HepG2 (cell line): ENCODE measurements around the gene SLC51B. TPM values are rescaled to one million over a fixed set of nuclear protein-coding genes. Genes with fewer than 3 reads are reported as not detected.

Source experiments
- ATAC-seq: fragments of 200-7000 bp; cut with Tn5 transposase; 3 replicates; pipeline ENCODE4 v1.9.1; 2020; ENCODE audit warnings: mild to moderate bottlenecking, moderate library complexity
- BruUV-seq: library from RNA; stranded (reverse); fragments of 400-500 nt; replicated peaks from 2 replicates; lab custom pipeline; 2021; lab: Mats Ljungman, UMichigan
- CTCF ChIA-PET: fragments of 300-600 bp; formaldehyde crosslinking; extraction: SDS; loops from one replicate; lab custom pipeline; 2021; ENCODE audit warnings: low total read pairs, inconsistent platforms, low intra/inter-chr PET ratio; lab: Yijun Ruan, JAX
- POLR2A ChIA-PET: fragments of 350-600 bp; sonication (Branson Sonifier 250); formaldehyde crosslinking; loops from one replicate; lab custom pipeline; 2020; ENCODE audit warnings: antibody characterized with exemption, inconsistent platforms; lab: Yijun Ruan, JAX
- DNase-seq: peaks from one replicate; pipeline ENCODE4 v3.0.0-alpha.2; 2015; ENCODE audit warnings: low spot score
- FAIRE-seq: peaks from 3 replicates; lab custom pipeline; 2011; peaks lifted over from hg19 to GRCh38; lab: Jason Lieb, UNC
- H2AFZ ChIP-seq: one replicate; pipeline ENCODE4 v1.6.1; 2011; ENCODE audit warnings: low read length, inconsistent platforms
- H3K27ac ChIP-seq: fragments of 300-600 bp; 3 replicates; pipeline ENCODE4 v1.8.0; 2011; ENCODE audit warnings: mixed run types, mild to moderate bottlenecking, mixed read lengths, low read length, inconsistent platforms; ENCODE audit not compliant: insufficient read depth; ENCODE audit errors: extremely low read length
- H3K27me3 ChIP-seq, 2 experiments: fragments of 200-600 bp in 1 of 2; 2 replicates in 1 of 2; 3 replicates in 1 of 2; pipeline versions ENCODE4 v1.6.0 to v1.8.0; 2011; ENCODE audit warnings: low read length in 2 of 2, mild to moderate bottlenecking in 2 of 2, moderate library complexity in 2 of 2, inconsistent platforms in 1 of 2; ENCODE audit not compliant: insufficient read depth in 2 of 2, control insufficient read depth in 1 of 2
- H3K36me3 ChIP-seq, 2 experiments: fragments of 200-600 bp in 1 of 2; replicated peaks in 1 of 2; 2 replicates in 1 of 2; 3 replicates in 1 of 2; pipeline versions ENCODE4 v1.5.1 to v1.8.0; 2011; ENCODE audit warnings: low read length in 2 of 2, inconsistent platforms in 1 of 2; ENCODE audit not compliant: insufficient read depth in 2 of 2, control insufficient read depth in 1 of 2
- H3K4me1 ChIP-seq: 2 replicates; pipeline ENCODE4 v1.5.1; 2012; ENCODE audit warnings: low read length, inconsistent platforms; ENCODE audit not compliant: insufficient read depth
- H3K4me2 ChIP-seq: 2 replicates; pipeline ENCODE4 v1.6.0; 2011; ENCODE audit warnings: low read depth, low read length, inconsistent platforms
- H3K4me3 ChIP-seq, 3 experiments: fragments of 200-600 bp in 1 of 3; sonication (generic), shearing (Covaris generic) in 1 of 3; replicated peaks in 1 of 3; 2 replicates each; pipeline ENCODE4 v1.5.1; 2011 to 2016; ENCODE audit warnings: low read length in 3 of 3, inconsistent platforms in 2 of 3, low read depth in 2 of 3, mild to moderate bottlenecking in 2 of 3, control low read depth in 1 of 3, mixed read lengths in 1 of 3; ENCODE audit not compliant: insufficient read depth in 1 of 3
- H3K79me2 ChIP-seq: one replicate; pipeline ENCODE4 v1.6.1; 2011; ENCODE audit warnings: low read length, inconsistent platforms; ENCODE audit not compliant: insufficient read depth
- H3K9ac ChIP-seq: 2 replicates; pipeline ENCODE4 v1.6.0; 2011; ENCODE audit warnings: mild to moderate bottlenecking, low read depth, low read length, inconsistent platforms; ENCODE audit not compliant: insufficient read depth
- H3K9me3 ChIP-seq: 2 replicates; pipeline ENCODE4 v1.5.1; 2012; ENCODE audit warnings: mild to moderate bottlenecking, low read length
- H4K20me1 ChIP-seq: 2 replicates; pipeline ENCODE4 v1.6.0; 2011; ENCODE audit warnings: inconsistent platforms, mild to moderate bottlenecking, low read length, moderate library complexity; ENCODE audit not compliant: insufficient read depth
- AFF4 ChIP-seq: sonication (generic); formaldehyde crosslinking; IDR thresholded peaks from 2 replicates; pipeline ENCODE4 v1.4.0; 2020; ENCODE audit warnings: missing genetic modification reagents
- GLMP ChIP-seq: sonication (generic); formaldehyde crosslinking; IDR thresholded peaks from 2 replicates; pipeline ENCODE4 v1.9.0; 2021; ENCODE audit warnings: missing genetic modification reagents, mild to moderate bottlenecking, borderline replicate concordance
- HOMEZ ChIP-seq: IDR thresholded peaks from 2 replicates; pipeline ENCODE4 v1.6.1; 2016; ENCODE audit warnings: low read depth
- MAFK ChIP-seq, 2 experiments: IDR thresholded peaks in 1 of 2; conservative IDR thresholded peaks in 1 of 2; 2 replicates each; pipeline ENCODE4 v1.6.1; 2011; ENCODE audit warnings: improper control_type of control experiment in 2 of 2, low read length in 2 of 2
- RXRA ChIP-seq: sonication (generic); formaldehyde crosslinking; IDR thresholded peaks from 2 replicates; pipeline ENCODE4 v1.5.1; 2020; ENCODE audit warnings: missing genetic modification reagents
- ZBTB46 ChIP-seq: sonication (generic); formaldehyde crosslinking; IDR thresholded peaks from 2 replicates; pipeline ENCODE4 v1.4.0; 2020; ENCODE audit warnings: mild to moderate bottlenecking, missing genetic modification reagents, borderline replicate concordance
- ZBTB7B ChIP-seq: sonication (generic); formaldehyde crosslinking; IDR thresholded peaks from 2 replicates; pipeline ENCODE4 v1.4.0; 2020; ENCODE audit warnings: missing genetic modification reagents
- ZKSCAN5 ChIP-seq: sonication (generic); formaldehyde crosslinking; IDR thresholded peaks from 2 replicates; pipeline ENCODE4 v1.5.1; 2020; ENCODE audit warnings: mild to moderate bottlenecking, missing genetic modification reagents
- ZNF292 ChIP-seq: sonication (generic); formaldehyde crosslinking; IDR thresholded peaks from 2 replicates; pipeline ENCODE4 v1.8.1; 2022; ENCODE audit warnings: mild to moderate bottlenecking, low read depth, missing genetic modification reagents, borderline replicate concordance
- ZNF607 ChIP-seq: sonication (generic); formaldehyde crosslinking; IDR thresholded peaks from 2 replicates; pipeline ENCODE4 v1.5.1; 2020; ENCODE audit warnings: missing genetic modification reagents, mild to moderate bottlenecking, borderline replicate concordance
- ZNF740 ChIP-seq: sonication (generic); formaldehyde crosslinking; IDR thresholded peaks from 2 replicates; pipeline ENCODE4 v1.4.0; 2020; ENCODE audit warnings: missing genetic modification reagents
- WGBS: methylation state at CpG from one replicate; pipeline ENCODE4 v1.1.6; 2017; ENCODE audit warnings: low lambda C conversion rate; 5-methylcytosine and 5-hydroxymethylcytosine counted together
- in situ Hi-C: cut with HindIII; loops from 2 replicates; pipeline ENCODE4 v1.10.0; 2017; ENCODE audit warnings: low pct_unique_long_range_greater_than_20kb; ENCODE audit not compliant: extremely low pct_ligation_motif_present
- intact Hi-C: fragments of 100-400 bp; cut with micrococcal nuclease; formaldehyde crosslinking; loops from one replicate; pipeline ENCODE4 v1.10.0; 2022; ENCODE audit not compliant: unreplicated experiment
- polyA plus RNA-seq, 8 experiments: library from polyadenylated mRNA; depleted of rRNA in 3 of 8; stranded (reverse) in 7 of 8; unstranded in 1 of 8; fragments of >200 nt; fragmentation: Illumina TruSeq in 4 of 8; extraction: Trizol in 4 of 8; gene quantifications; 2 replicates each; pipeline versions ENCODE4 v1.2.1 to v1.2.3, GENCODE V29; 2011 to 2016; ENCODE audit warnings: low read depth in 4 of 8, missing spikeins in 1 of 8, mixed read lengths in 1 of 8; ENCODE audit not compliant: insufficient read depth in 1 of 8
- total RNA-seq, 5 experiments: library from RNA; depleted of rRNA; stranded (reverse); fragments of >200 nt; fragmentation: Illumina TruSeq; extraction: Trizol; gene quantifications; 2 replicates each; pipeline ENCODE4 v1.2.3, GENCODE V29; 2016; ENCODE audit warnings: low read depth in 1 of 5
- TF ChIP-seq, protein P1 (sequence below): IDR thresholded peaks from 2 replicates; pipeline ENCODE4 v1.6.1; 2016; ENCODE audit warnings: missing genetic modification reagents, missing compliant biosample characterization

Gene SLC51B
- total and polyA plus RNA-seq, 2 of the 13 experiments (the other 11 are each of a cell fraction or from before 2014, with no cell fraction given) = 14.9 to 17.1 TPM

- Histone ChIP-seq H2AFZ (no peak overlapping the region), H3K9ac (no peak overlapping the region), H3K4me2 (no peak overlapping the region), H3K4me3 (no peak overlapping the region)
- no TSS peak for BruUV-seq
- POLR2A ChIA-PET = no interaction called here
- TF ChIP-seq RXRA (CRISPR knock-in tag) (no peak), AFF4 (CRISPR knock-in tag) (no peak), ZNF292 (CRISPR knock-in tag) (no peak), ZNF607 (no peak), GLMP (no peak), ZNF740 (CRISPR knock-in tag) (no peak), ZKSCAN5 (CRISPR knock-in tag) (no peak), HOMEZ (CRISPR knock-in tag) (no peak), ZBTB46 (CRISPR knock-in tag) (no peak), ZBTB7B (CRISPR knock-in tag) (no peak), MAFK (conservative IDR thresholded peaks at IDR 0.05 in 1 of 2, IDR thresholded peaks at IDR 0.05 in 1 of 2; ENCODE audit: low read length in 2 of 2) (no peak)
- TF ChIP-seq, protein P1, sequence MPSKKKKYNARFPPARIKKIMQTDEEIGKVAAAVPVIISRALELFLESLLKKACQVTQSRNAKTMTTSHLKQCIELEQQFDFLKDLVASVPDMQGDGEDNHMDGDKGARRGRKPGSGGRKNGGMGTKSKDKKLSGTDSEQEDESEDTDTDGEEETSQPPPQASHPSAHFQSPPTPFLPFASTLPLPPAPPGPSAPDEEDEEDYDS (CRISPR knock-in tag) = no peak
- TF ChIP-seq, all 625 proteins: peak for 0
- CTCF ChIA-PET = no interaction called here
- peaks cover 28% of the 10 kb centered on the region; the same call in 1 of the 2 replicates for H3K4me1 ChIP-seq
- no peaks in the 10 kb centered on the region for H3K9me3 ChIP-seq
- 75% methylated on average over 3 of the region's 3 CpGs for WGBS
- peaks cover 1 to 19% of the 10 kb centered on the region in 2 experiments; a peak in 4 of 5 replicates for H3K27me3 ChIP-seq
- FAIRE-seq = no peak
- no peak for ATAC-seq
- no peaks in the 10 kb centered on the region for H3K36me3 ChIP-seq
- DNase-seq = no peak
- H4K20me1 ChIP-seq = no peaks in the 10 kb centered on the region
- H3K79me2 ChIP-seq = no peaks in the 10 kb centered on the region
- intact Hi-C loops (no loop called here), in situ Hi-C loops (no loop called here)
- no peak overlapping the region for H3K27ac ChIP-seq
These were observed 23.2 kb downstream of the SLC51B start for GRCh38 chr15:65068403-65068788.
